ENCODE measurements around the gene HIVEP1. TPM values are rescaled to one million over a fixed set of nuclear protein-coding genes. Genes with fewer than 3 reads are reported as not detected.

The HIVEP1 gene
- total and polyA plus RNA-seq, 2 of the 13 experiments (the other 11 are each of a cell fraction or from before 2014, with no cell fraction given): 7.4 to 9.9 TPM

DNA sequence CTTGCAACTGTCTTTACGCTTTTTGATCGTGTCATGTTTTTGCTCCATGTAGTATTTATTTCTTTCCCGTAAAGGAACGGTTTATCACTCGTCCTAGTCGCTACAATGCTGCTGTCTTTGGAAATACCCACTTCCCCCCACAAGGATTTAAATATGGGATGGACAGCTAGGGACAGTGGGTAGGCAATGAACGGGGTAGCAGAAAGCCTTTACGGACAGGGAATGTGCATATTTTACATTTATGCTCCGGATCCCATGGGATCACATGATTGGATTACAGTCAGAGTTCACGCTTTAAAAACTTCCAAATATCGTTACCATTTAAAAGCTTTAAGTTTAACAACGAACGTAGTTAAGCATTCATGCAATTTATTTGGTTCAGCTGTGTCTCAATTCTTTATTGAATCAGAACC, 1.2 kb downstream of the HIVEP1 start:
- FAIRE-seq (no peak), ATAC-seq (peak; percentile 0; the same call in 1 of the 3 replicates), DNase-seq (ENCODE audit: low spot score) (no peak)
- in situ Hi-C loops (cut with HindIII; ENCODE audit: extremely low pct_ligation_motif_present, low pct_unique_long_range_greater_than_20kb) (no loop called here), intact Hi-C loops (cut with micrococcal nuclease; ENCODE audit: unreplicated experiment) (loop anchor here (10.0 kb wide), 1 partner anchor 479 kb away; the partner anchor contains the start of gene TMEM170B)
- 22% methylated on average over 13 of the region's 13 CpGs for WGBS (ENCODE audit: low lambda C conversion rate)
- peak overlapping the region; percentile 84 for H3K9ac ChIP-seq (ENCODE audit: insufficient read depth, low read depth, low read length)
- no peak overlapping the region for H2AFZ ChIP-seq (ENCODE audit: low read length)
- BruUV-seq (replicated peaks): TSS peak; percentile 24
- H3K36me3 ChIP-seq (replicated peaks in 1 of 2; ENCODE audit: control insufficient read depth in 1 of 2, insufficient read depth in 2 of 2, low read length in 2 of 2): peaks cover 4 to 11% of the 10 kb centered on the region in 2 experiments; a peak in 4 of 5 replicates
- H3K4me1 ChIP-seq (ENCODE audit: insufficient read depth, low read length): peaks cover 19% of the 10 kb centered on the region
- peak overlapping the region; percentile 69 for H3K27ac ChIP-seq (ENCODE audit: extremely low read length, insufficient read depth, low read length)
- peak overlapping the region; percentile 90 to 93 (median 91) for H3K4me3 ChIP-seq (replicated peaks in 1 of 3; ENCODE audit: insufficient read depth in 1 of 3, low read depth in 2 of 3, low read length in 3 of 3)
- peaks cover 36% of the 10 kb centered on the region for H3K79me2 ChIP-seq (ENCODE audit: insufficient read depth, low read length)
- H3K27me3 ChIP-seq (ENCODE audit: control insufficient read depth in 1 of 2, insufficient read depth in 2 of 2, low read length in 2 of 2): no peaks in the 10 kb centered on the region; a peak in 1 of 5 replicates
- peak overlapping the region; percentile 77 for H3K4me2 ChIP-seq (ENCODE audit: low read depth, low read length)
- H4K20me1 ChIP-seq (ENCODE audit: insufficient read depth, low read length): peaks cover 17% of the 10 kb centered on the region
- H3K9me3 ChIP-seq (ENCODE audit: low read length): no peaks in the 10 kb centered on the region
- 0 out of 2 replicates have a peak, but pooled peaks have one; percentile 2 for TF ChIP-seq ZNF335 (CRISPR knock-in tag; IDR thresholded peaks at IDR 0.05)
- 0 out of 2 replicates have a peak, but pooled peaks have one; percentile 1 for TF ChIP-seq ZBTB42 (CRISPR knock-in tag; IDR thresholded peaks at IDR 0.05)
- no peak for TF ChIP-seq ZNF652 (CRISPR knock-in tag; IDR thresholded peaks at IDR 0.05; ENCODE audit: borderline replicate concordance, low read depth)
- peak; percentile 0 for TF ChIP-seq TEAD3 (CRISPR knock-in tag; optimal IDR thresholded peaks at IDR 0.05; ENCODE audit: borderline replicate concordance)
- no peak for TF ChIP-seq ZMYM4 (CRISPR knock-in tag; IDR thresholded peaks at IDR 0.05)
- TF ChIP-seq, protein P1, sequence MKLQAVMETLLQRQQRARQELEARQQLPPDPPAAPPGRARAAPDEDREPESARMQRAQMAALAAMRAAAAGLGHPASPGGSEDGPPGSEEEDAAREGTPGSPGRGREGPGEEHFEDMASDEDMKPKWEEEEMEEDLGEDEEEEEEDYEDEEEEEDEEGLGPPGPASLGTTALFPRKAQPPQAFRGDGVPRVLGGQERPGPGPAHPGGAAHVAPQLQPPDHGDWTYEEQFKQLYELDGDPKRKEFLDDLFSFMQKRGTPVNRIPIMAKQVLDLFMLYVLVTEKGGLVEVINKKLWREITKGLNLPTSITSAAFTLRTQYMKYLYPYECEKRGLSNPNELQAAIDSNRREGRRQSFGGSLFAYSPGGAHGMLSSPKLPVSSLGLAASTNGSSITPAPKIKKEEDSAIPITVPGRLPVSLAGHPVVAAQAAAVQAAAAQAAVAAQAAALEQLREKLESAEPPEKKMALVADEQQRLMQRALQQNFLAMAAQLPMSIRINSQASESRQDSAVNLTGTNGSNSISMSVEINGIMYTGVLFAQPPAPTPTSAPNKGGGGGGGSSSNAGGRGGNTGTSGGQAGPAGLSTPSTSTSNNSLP (IDR thresholded peaks at IDR 0.05; ENCODE audit: low read depth, low read length): 0 out of 2 replicates have a peak, but pooled peaks have one; percentile 34
- no peak for TF ChIP-seq HOXA5 (CRISPR knock-in tag; IDR thresholded peaks at IDR 0.05)
- TF ChIP-seq, protein P2, sequence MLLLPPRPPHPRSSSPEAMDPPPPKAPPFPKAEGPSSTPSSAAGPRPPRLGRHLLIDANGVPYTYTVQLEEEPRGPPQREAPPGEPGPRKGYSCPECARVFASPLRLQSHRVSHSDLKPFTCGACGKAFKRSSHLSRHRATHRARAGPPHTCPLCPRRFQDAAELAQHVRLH (CRISPR knock-in tag; IDR thresholded peaks at IDR 0.05; ENCODE audit: borderline replicate concordance, low read depth): 0 out of 2 replicates have a peak, but pooled peaks have one; percentile 1
- TF ChIP-seq ARID4A (CRISPR knock-in tag; IDR thresholded peaks at IDR 0.05; ENCODE audit: borderline replicate concordance): 0 out of 2 replicates have a peak, but pooled peaks have one; percentile 17
- TF ChIP-seq NFKBIZ (CRISPR knock-in tag; IDR thresholded peaks at IDR 0.05): peak; percentile 10; the same call in 1 of the 2 replicates
- TF ChIP-seq ELF3 (CRISPR knock-in tag; IDR thresholded peaks at IDR 0.05): no peak
- 0 out of 2 replicates have a peak, but pooled peaks have one; percentile 33 for TF ChIP-seq DMAP1 (CRISPR knock-in tag; IDR thresholded peaks at IDR 0.05)
- 0 out of 2 replicates have a peak, but pooled peaks have one; percentile 8 for TF ChIP-seq KLF11 (CRISPR knock-in tag; IDR thresholded peaks at IDR 0.05)
- TF ChIP-seq ASH2L (IDR thresholded peaks at IDR 0.05; ENCODE audit: insufficient read length, low read depth, low read length): peak; percentile 41
- TF ChIP-seq ZNF737 (CRISPR knock-in tag; IDR thresholded peaks at IDR 0.05; ENCODE audit: borderline replicate concordance): no peak
- ChIA-PET POLR2A (interaction anchor here (1.0 kb wide), 1 partner anchor 12 kb away, joined by 6 read pairs; no protein-coding TSS in a partner anchor), CTCF (ENCODE audit: low intra/inter-chr PET ratio, low total read pairs) (no interaction called here)

Data from HepG2 (cell line).